DMS 273 (cell line): ENCODE results near the gene DYNLT5.

Experiments used
- DNase-seq: peaks from one replicate; lab custom pipeline; 2025; ENCODE audit not compliant: unreplicated experiment; lab: John Stamatoyannopoulos, UW

Gene DYNLT5

GRCh38 chr1:66747501-66747900 lies 4.8 kb upstream of the DYNLT5 start:
- no peak for DNase-seq

- no peak for DNase-seq
Observed at GRCh38 chr1:66750577-66750976, 1.7 kb upstream of the DYNLT5 start.

GRCh38 chr1:66751160-66751559 lies 1.1 kb upstream of the DYNLT5 start:
- no peak for DNase-seq

- DNase-seq: no peak
Observed at GRCh38 chr1:66752671-66753371, 562 bp downstream of the DYNLT5 start.

GRCh38 chr1:66757722-66758240 lies 5.5 kb downstream of the DYNLT5 start:
- DNase-seq: no peak

- peak; percentile 90 for DNase-seq
Observed at GRCh38 chr1:66758241-66758755, 6.0 kb downstream of the DYNLT5 start.

- DNase-seq: no peak
Observed at GRCh38 chr1:66760506-66760905, 8.2 kb downstream of the DYNLT5 start.

GRCh38 chr1:66761221-66761620 lies 9.0 kb downstream of the DYNLT5 start:
- no peak for DNase-seq

GRCh38 chr1:66764994-66765578 lies 12.8 kb downstream of the DYNLT5 start:
- DNase-seq: peak; percentile 76

GRCh38 chr1:66767626-66768025 lies 15.4 kb downstream of the DYNLT5 start:
- no peak for DNase-seq

- no peak for DNase-seq
Observed at GRCh38 chr1:66768965-66769364, 16.7 kb downstream of the DYNLT5 start.

GRCh38 chr1:66769512-66770229 lies 17.4 kb downstream of the DYNLT5 start:
- DNase-seq: no peak

GRCh38 chr1:66770240-66770639 lies 18.0 kb downstream of the DYNLT5 start:
- no peak for DNase-seq

GRCh38 chr1:66770694-66771093 lies 18.4 kb downstream of the DYNLT5 start:
- DNase-seq: no peak

- no peak for DNase-seq
Observed at GRCh38 chr1:66773227-66773626, 21.0 kb downstream of the DYNLT5 start.

- no peak for DNase-seq
Observed at GRCh38 chr1:66774438-66774837, 22.2 kb downstream of the DYNLT5 start.

- no peak for DNase-seq
Observed at GRCh38 chr1:66775646-66776045, 23.4 kb downstream of the DYNLT5 start.

- no peak for DNase-seq
Observed at GRCh38 chr1:66777831-66778230, 25.6 kb downstream of the DYNLT5 start.

GRCh38 chr1:66778266-66778665 lies 26.0 kb downstream of the DYNLT5 start:
- no peak for DNase-seq

GRCh38 chr1:66778969-66779368 lies 26.7 kb downstream of the DYNLT5 start:
- no peak for DNase-seq

GRCh38 chr1:66779475-66780078 lies 27.3 kb downstream of the DYNLT5 start:
- DNase-seq: no peak
